RPMI7951 (cell line): ENCODE results near the gene ARSJ. TPM values are rescaled to one million over a fixed set of nuclear protein-coding genes. Genes with fewer than 3 reads are reported as not detected.

Experiments used
- DNase-seq: peaks from one replicate; pipeline ENCODE4 v3.0.0-alpha.2; 2012; ENCODE audit warnings: low read depth
- total RNA-seq: library from RNA; depleted of rRNA; stranded (reverse); fragments of >200 nt; shearing (Covaris generic); gene quantifications from 2 replicates; pipeline ENCODE4 v1.2.3, GENCODE V29; 2014; rRNA removed

Gene ARSJ
- total RNA-seq, 1 experiment from 2014 or later = 7.1 TPM

DNA sequence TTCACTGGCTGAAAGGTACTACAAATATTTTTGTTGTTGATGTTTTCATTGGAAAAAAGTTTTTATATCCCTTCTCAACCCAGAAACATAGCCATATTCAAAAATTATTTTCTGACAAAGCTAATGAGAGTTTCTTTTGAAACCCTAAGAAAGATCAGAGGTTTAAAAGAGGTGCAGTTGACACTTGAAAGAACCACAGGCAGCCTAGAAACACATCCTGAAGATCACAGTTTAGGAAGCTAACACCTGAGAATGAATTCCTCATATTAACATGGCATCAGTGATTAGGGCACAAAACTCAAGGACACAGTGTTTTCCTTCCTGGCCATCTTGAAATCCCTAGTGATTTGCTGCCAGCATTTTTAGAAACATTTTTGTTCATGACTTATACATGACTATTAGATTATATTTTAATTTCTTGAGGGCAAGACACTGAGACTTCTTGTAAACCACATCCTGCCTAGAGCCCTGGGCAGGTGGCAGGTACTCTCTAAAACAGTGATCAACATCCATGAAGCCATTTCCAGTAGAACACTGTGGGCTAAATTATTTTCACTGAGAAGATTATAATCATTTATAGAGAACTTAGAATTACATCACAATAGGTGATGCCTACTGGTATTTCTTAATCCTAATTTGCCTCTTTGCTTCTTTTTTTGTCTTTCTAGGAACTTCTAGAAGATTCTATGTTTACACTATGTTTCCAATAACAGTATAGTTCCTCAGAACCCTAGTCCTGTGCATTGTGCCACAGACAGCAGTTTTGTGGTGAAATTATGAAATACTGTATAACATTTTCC lies 80.0 kb downstream of the ARSJ start:
- no peak for DNase-seq

GRCh38 chr4:113893546-113893945 lies 85.9 kb downstream of the ARSJ start:
- DNase-seq = no peak

GRCh38 chr4:113888006-113888405 lies 91.4 kb downstream of the ARSJ start:
- DNase-seq = no peak

DNA sequence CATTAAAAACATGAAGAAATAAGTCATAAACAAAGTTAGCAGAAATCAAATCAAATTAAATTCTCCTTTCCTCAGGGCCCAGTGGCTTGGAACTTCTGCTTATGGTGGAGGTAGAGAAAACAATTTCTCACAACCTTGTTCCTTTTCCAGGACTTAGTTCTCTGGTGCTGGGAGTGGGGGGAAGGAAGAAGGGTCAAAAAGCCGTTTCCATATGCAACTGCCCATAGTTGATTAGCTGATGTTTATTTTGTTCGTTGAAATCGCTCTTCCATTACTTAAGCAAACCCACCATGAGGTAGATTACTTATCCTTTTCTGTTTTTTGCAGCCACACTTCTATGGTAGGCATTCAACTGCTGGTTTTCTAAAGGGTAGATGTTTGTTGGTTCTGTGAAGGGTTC lies 94.2 kb downstream of the ARSJ start:
- DNase-seq = no peak

DNA sequence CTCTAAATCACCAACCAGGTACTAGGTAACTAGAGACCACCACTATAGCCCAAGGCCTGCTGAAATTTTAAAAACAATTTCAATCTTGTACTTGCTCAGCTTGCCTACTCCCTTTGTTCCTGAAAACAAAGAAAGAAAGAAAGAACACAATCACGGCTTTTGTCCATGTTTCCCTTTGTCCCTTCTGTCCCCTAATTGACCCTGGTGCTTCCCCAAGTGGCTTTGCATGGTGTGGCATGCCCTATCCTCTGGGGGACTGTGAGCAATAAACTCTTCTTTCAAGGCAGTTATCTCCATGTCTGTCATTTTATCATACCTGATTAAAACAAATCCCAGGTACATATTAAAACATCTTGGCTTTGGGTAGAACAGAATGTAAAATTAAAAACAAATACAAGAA lies 94.8 kb downstream of the ARSJ start:
- DNase-seq = no peak

DNA sequence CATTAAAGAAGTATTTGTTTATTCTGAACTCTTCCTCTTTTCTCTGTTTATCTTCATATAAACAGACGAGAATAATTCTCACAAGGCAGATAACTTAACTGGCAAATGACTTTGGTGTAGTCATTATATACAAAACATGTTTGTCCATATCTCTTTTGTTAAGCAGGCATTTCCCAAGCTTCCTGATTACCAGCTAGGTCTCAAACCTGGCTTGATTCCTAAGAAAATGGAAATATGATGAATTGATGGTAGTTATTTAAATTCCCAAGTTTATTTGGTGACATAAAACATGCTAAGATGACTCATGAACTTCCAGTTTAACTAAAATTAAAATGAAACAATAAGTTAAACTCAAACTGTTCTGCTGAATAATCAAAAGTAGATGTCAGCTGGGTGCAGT lies 96.8 kb downstream of the ARSJ start:
- no peak for DNase-seq

- peak; percentile 42 for DNase-seq
Measured at GRCh38 chr4:113881256-113881655, 98.2 kb downstream of the ARSJ start.

DNA sequence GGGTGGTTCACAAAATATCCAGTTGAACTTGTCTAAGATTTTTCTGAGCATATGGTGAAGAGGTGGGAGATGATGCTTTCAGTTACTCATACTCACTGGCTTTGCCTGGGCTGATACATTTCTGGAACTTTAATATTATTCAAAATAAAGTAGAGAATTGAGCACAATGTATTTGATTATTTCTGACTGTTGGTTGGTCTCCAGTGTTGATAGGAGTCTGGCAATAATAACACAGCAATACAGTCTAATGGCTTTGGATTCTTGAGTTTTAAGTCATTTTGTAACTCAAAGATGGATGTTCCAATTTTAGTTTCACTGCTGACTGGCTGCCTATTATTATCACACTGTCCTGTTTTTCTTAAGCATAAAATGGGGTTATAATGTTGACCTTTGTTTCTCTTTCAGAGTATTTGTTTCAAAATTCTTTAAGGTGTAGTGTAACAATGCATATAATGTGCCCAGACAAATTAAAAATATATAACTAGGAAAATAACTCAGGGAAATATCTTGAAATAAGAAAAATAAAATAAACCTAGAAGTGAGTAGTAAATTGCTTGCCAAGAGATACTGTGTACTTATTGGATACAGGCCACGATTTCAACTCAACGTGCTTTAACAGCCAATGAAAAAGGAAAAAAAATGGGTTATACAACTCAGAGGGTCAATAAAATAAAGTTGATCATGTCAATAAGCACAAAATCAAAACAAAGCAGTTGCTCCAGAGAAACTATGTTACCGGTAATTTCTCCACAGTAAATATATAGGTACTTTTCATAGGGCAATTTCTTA lies 99.0 kb downstream of the ARSJ start:
- DNase-seq = no peak

DNA sequence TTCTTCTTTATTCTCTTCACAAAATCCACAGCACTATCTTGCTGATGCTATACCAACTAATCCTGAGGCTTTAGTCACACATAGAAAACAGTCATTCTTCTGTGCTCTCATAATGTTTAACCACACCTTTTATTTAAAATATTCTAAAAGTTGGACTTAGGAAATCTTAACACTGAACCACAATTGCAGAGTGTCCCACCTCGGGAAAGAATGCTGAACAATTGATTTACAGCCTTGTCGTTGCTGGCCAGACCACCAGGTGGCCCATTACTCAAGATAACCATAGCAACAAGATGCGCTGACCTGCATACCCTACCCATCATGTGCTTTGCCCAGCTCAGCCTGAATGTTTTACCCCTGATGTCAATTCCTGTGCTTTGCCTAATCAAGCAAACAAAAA lies 100.8 kb downstream of the ARSJ start:
- DNase-seq = peak; percentile 19

DNA sequence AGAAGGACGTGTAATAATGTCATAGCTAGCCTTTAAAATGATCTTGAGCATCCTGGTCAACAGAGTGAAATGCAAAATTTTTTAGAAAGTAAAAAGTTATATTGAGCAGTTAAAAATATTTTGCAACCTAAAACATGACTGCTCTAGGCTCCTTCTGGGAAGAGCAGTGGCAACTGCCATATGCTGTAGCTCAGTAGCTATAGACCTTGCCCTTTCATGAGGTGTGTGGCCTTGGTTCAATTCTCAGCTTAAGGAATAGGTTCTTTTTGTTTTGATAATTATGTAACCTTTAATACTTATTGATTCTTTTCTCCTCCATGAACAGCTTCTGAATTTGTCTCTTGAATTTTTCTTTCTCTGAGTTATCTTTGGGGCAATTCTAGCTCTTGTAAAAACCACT lies 105.0 kb downstream of the ARSJ start:
- no peak for DNase-seq

DNA sequence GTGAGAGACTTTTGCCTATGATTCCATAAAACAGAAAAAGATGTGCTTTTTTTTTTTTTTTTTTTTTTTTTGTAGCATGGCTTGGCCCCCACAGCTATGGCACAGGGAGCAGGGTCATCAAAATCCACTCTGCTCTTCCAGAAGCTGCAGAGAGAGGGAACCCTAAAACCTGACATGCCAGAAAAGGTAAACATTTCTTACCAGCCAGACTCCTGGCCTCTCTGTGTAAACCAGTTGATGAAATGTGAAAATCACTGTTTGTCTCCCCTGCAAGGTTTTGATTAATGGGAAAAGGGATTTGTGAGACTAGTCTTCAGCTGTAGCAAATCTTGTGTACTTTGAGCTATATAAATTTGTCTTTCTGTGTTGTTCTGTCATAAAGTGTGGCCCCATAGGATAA lies 105.9 kb downstream of the ARSJ start:
- DNase-seq = no peak

GRCh38 chr4:113872426-113873260 lies 106.8 kb downstream of the ARSJ start:
- no peak for DNase-seq

- DNase-seq = no peak
Measured at GRCh38 chr4:113871080-113871479, 108.4 kb downstream of the ARSJ start.

DNA sequence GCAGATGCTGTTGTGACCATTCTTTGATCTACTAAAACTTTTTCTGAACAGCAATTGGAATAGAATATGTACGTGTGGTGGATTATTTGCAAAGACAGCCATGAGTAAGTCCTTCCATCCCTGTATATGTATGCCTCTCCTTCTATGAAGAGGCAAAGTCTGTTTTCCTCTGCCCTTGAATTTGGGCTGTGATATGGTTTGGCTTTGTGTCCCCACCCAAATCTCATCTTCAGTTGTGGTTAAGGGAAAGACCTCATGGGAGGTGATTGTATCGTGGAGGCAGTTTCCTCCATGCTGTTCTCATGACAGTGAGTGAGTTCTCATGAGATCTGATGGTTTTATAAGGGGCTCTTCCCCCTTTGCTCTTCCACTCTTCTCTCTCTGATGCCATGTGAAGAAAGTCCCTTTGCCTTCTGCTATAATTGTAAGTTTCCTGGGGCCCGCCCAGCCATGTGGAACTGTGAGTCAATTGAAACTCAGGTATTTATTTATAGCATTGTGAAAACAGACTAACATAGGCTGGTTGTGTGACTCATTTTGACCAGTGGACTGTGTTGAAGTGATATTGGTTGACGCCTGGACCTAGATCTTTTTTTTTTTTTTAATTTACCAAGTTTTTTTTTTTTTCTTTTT lies 109.6 kb downstream of the ARSJ start:
- DNase-seq = peak; percentile 64

GRCh38 chr4:113866611-113867010 lies 112.8 kb downstream of the ARSJ start:
- DNase-seq = no peak

GRCh38 chr4:113858924-113859323 lies 120.5 kb downstream of the ARSJ start:
- DNase-seq = no peak

DNA sequence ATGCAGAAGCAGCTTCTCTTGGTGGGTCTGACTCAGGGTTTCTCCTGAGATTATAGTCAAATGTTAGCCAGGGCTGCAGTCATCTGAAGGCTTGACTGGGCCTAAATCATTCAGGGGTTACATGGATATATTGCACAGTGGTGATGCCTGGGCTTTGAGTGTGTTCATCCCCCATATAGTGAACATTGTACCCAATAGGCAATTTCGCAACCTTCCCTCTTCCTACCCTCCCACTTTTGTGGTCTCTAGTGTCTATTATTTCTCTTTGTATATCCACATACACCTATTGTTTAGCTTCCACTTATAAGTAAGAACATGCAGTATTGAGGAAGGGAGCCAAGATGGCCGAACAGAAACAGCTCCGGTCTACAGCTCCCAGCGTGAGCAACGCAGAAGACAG lies 127.6 kb downstream of the ARSJ start:
- DNase-seq = no peak

Other genes with a start within 250 kb of the ARSJ start
- gene CAMK2D, start 217.9 kb downstream of the ARSJ start, total RNA-seq = 22.2 and 23.3 TPM in 2 replicates